ENCODE measurements around the gene OR2L2.

DNA sequence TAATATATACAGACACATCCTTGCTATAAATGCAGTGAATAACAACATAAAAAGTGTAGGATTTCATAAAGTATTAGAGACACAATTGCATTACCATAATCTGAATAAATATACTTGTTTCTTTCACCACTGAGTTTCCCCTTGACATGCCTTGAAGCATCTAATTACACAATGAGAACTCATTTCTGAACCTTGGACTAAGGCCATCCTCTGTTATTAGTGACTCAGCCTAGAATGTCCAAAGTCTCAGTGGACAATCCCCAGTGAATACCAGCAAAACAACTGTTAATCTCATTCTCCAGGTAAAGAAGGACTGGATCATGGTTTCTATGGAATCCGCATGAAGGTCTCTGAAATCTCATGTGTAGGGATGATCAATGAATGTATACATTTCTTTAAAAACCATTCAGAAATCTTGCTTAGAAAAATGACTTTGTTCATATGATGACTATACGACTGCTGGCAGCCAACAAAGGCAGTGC is 16.6 kb upstream of the OR2L2 start, which contains the start of gene OR2L5:
- no peak for TF ChIP-seq CTCF (IDR thresholded peaks at IDR 0.05)
- TF ChIP-seq POLR2A (IDR thresholded peaks at IDR 0.05): no peak

Data from lower leg skin (tissue), 3 donors.